LHCN-M2 (cell line): Measurements from ENCODE around the gene NEUROD4. TPM values are rescaled to one million over a fixed set of nuclear protein-coding genes. Genes with fewer than 3 reads are reported as not detected.
"Not testable (repeated sequence)": the region's sequence is repeated elsewhere in the genome, so short reads cannot be mapped to it uniquely, and the experiment has no call there.

Experiments
- DNase-seq: peaks from one replicate; pipeline ENCODE4 v3.0.0-alpha.2; 2012; ENCODE audit warnings: low read depth
- polyA plus RNA-seq: library from polyadenylated mRNA; unstranded; fragments of >200 nt; gene quantifications from one replicate; pipeline ENCODE4 v1.2.1, GENCODE V29; 2012; ENCODE audit warnings: missing spikeins
- total RNA-seq: library from RNA; depleted of rRNA; stranded (reverse); fragments of >200 nt; gene quantifications from 2 replicates; pipeline ENCODE4 v1.2.3, GENCODE V29; 2014; rRNA removed

NEUROD4 gene, protein sequence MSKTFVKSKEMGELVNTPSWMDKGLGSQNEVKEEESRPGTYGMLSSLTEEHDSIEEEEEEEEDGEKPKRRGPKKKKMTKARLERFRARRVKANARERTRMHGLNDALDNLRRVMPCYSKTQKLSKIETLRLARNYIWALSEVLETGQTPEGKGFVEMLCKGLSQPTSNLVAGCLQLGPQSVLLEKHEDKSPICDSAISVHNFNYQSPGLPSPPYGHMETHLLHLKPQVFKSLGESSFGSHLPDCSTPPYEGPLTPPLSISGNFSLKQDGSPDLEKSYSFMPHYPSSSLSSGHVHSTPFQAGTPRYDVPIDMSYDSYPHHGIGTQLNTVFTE
- not detected in 2 replicates for total RNA-seq
- polyA plus RNA-seq = not detected

DNA sequence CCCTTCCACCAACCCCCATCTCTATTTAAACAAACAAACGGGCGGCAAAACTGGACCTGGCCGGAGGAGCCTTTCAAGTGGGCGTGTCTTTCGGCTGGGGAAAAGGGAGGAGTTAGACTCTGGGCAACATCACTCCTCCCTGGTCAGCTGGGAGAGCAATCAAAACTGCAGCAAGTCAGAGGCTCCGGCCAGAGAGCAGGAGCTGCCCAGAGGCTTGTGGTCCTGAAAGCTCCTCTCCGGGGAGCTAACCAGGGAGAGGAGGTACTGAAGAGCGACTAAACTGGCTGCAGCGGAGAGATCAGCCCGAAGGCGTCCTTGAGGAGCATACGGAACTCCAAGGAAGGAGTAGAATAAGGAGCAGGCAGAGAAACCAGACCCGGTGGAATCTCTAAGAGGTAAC lies at the start of gene NEUROD4:
TSS of gene NEUROD4 (plus strand) at position 191 of the 400 bp plus-strand sequence. CDS start 6,466 bp downstream, outside the sequence.
- DNase-seq = peak; percentile 62

DNA sequence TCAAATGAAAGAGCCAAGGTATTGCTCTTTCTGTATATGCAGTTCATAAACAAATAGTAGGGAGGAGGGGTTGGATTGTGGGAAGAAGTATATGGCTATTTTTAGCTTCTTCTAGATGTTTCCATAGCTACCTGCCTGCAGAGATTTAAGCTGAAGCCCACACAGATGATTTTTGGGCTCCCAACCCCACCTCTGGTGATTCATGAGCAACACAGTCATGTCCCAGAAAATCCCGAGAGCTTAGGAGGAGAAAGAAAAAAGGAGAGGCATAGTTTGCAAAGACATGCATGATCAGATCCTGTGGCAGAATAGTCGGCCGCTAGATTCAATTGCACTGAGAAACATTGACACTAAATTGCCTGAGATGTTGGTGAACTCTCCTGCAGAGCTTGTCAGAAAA lies 49.0 kb upstream of the NEUROD4 start:
- DNase-seq = no peak

DNA sequence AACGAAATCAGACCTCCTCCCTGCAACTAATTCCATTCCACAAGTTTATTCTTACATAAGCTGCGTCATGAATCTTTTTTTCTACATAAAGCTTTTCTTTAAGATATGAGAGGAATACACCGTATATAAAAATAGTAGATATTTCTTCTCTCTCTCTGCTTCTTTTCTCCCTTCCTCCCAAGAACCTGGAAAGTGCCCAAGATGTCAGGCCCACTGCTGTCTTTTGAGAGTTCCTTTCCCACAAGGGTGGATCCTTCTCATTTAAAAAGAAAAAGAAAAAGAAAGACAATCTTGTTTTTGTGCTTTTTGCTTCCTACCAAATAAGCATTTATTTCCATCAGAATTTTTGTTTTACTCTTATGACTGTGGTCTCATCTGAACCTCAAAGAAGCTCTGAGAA lies 46.2 kb upstream of the NEUROD4 start:
- DNase-seq = no peak

DNA sequence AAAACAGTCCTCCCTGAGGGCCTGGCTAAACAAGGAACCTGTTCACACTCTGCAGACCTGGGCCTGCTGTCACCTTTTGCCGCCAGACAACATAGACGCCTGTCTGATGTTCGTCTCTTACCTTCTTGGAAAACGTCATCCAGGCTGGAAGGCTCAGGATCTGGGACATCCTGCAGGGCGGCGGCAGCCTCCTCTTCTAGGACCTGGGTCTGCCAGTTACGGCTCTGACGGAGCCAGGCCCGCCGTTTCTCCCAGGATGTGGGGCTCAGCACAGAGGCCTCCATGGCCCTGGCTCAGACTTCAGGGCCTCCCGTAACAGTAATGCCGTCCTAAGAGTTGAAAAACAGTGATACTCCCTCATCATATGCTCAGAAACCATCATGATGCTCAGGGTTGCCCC lies 45.5 kb upstream of the NEUROD4 start:
- DNase-seq = no peak

DNA sequence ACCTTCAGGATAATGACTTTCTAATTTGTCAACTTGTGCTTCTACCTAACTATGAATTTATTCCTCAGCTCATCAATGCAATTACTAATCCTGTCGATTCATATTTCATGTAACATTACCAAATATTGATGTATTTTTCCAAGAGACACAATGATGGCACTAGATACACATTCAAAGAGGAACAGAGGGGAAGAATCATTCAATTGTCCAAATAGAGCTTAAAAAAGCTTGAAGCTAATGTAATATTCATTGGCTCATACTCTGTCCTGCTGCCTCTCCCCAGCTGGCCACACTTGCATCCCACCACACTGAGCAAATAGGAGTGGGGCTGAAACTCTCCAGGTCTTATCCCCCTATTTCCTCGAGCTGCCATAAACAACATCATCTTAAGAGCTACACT lies 44.5 kb upstream of the NEUROD4 start:
- DNase-seq = no peak

DNA sequence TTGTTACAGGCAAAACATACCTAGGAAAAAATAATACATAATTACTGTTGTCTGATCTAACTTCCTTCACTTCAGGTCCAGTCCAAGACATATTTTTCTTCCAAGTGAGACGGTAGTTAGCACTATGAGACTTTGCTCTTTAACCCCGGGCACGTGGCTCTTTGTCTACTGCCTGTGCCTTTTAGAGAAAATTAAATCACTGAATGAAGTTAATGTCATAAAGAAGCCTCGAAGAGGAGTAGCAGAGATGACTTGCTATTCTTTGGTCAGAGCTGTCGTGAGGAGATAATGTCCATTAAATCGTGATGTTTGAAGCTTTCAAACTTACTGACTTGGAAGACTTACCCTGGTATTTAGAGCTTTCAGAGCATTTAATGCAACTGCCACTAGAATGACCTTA lies 43.9 kb upstream of the NEUROD4 start:
- DNase-seq = no peak

DNA sequence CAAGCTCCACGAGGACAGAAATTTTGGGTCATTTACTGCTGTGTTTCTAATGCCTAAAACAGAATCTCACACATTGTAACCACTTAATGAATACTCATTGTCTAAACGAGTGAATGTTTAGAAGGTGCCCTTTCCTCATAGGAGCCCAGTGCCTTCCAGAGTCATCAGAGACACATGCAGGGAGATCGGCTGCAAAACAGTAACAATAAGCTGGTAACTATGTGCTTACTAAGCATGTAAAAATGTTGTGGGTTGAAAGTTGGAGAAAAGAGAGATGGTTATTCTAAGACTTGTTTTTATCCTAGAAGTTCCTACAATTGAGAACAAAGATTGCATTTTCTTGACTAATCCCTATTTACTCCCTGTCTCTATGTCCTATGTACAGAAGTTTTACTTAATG lies 42.6 kb upstream of the NEUROD4 start:
- DNase-seq = peak; percentile 83

DNA sequence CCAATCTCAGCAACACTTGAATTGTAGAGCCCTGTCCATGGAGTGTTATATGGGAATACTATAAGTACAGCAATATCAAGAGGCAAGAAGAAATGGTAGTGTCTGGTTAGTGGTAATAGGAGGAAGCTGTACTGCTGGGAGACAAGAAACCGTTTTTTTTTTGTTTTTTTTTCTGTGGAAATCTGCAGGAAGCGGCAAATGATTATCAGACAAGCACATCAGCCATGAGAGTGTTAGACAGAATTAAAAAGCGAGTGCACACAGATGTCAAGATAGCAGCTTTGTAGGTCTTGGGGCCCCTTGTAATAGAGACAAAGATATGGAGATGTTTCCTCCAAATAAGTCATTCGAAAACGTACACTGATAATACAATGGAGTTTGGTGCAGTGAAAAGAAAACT lies 41.9 kb upstream of the NEUROD4 start:
- no peak for DNase-seq

DNA sequence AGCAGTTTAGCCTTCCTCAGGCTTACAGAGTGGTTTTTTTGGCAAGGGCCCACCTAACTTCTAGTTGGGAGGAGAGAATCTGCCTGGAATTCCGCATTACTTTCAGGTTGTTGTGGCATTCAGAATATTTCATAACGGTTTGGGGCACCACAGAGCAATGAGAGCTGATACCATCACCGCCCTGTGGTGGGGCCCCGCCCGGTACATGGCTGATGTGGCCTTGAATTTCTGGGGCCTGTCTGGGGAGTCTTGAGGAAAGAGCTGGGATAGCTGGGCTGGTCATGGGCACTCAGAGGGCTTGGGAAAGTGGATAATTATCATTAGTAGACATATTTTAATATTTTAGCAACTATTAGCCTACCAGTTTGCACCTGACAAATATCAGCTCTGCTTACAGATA lies 39.4 kb upstream of the NEUROD4 start:
- DNase-seq = no peak

DNA sequence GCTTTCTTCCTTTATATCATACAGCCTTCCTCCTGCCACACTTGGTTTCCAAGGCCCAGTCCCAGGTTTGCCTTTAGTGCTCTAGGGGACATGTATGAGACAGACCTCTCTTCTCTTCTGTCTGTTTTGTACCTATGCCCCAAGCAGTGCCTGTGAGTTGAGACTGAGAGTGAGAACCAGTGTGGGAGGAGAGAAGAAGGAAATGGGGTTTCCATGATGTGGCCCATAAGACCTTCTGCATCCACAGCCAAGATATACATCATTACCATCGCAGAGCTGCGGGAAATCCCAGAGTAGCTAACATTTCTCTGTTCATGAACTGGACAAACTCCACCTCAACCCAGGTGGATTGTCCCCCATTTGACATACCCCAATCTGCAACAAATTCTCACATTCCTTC lies 38.0 kb upstream of the NEUROD4 start:
- no peak for DNase-seq

DNA sequence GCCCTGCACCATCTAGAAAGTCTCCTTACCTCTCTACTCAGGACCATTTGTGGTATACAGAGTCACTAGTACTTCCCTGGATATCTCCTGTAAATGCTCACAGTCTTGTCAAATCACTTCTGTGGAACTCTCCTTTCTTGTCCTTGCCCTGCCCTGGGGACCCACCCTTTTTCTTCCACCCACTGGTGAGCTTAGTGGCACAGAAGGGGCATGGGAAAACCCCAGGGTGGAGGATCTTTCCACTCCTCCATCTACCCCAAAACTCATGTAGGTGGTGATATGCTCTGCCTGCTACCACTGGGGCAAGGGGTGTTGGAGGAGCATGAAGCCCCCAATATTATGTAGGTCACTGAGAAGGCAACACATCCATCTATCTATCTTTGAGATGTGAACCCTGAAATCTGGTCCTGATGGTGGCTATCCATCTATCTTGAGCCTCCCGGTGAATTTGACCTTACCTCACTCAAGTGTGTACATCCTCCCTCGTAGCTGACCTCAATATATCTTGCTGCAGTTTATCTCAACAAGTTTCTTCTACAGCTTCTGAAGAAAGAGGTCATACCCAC lies 36.2 kb upstream of the NEUROD4 start:
- DNase-seq = no peak

DNA sequence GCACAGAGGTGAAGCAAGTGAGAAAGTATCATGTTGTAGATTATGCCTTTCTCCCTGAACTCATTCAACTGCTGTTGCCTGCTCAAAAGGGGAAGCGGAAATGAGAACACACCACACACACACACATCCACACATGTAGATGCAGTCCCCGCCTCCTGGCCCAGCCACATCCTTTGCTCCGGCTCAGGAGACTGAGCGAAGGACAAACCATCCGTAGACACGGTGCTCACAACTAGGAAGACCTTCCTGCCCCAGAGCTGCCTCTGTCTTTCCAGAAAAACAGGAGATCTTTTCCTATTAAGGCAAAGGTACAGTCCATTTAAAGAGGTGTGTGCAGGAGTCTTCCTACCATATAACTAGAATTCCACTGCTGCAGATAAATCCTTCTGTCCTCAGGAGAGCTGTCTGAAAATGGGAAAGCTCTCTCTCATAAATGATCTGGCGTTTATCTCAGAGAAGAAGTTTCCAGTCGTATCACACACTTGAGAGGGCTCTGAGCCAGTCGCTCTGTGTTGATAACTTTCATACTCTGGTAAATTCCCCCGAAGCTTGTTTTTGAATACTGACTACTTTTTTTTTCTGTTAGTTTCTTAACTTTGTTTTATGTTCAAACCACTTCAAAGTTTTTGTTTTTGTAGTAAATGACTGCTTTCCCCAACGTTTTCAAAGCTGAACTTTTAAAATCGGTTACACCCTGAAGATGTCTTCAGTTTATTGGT lies 35.0 kb upstream of the NEUROD4 start, which contains the start of gene TESPA1:
TSS of gene TESPA1 (minus strand) at position 105 of the 719 bp plus-strand sequence. CDS start 10,200 bp downstream, outside the sequence.
- DNase-seq = no peak

DNA sequence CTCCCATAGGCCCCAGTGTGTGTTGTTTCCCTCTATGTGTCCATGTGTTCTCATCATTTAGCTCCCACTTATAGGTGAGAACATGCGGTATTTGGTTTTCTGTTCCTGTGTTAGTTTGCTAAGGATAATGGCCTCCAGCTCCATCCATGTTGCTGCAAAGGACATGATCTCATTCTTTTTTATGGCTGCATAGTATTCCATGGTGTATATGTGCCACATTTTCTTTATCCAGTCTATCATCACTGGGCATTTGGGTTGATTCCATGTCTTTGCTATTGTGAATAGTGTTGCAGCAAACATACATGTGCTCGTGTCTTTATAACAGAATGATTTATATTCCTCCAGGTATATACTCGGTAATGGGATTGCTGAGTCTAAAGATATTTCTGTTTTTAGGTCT lies 33.0 kb upstream of the NEUROD4 start:
- DNase-seq = not testable (repeated sequence)

DNA sequence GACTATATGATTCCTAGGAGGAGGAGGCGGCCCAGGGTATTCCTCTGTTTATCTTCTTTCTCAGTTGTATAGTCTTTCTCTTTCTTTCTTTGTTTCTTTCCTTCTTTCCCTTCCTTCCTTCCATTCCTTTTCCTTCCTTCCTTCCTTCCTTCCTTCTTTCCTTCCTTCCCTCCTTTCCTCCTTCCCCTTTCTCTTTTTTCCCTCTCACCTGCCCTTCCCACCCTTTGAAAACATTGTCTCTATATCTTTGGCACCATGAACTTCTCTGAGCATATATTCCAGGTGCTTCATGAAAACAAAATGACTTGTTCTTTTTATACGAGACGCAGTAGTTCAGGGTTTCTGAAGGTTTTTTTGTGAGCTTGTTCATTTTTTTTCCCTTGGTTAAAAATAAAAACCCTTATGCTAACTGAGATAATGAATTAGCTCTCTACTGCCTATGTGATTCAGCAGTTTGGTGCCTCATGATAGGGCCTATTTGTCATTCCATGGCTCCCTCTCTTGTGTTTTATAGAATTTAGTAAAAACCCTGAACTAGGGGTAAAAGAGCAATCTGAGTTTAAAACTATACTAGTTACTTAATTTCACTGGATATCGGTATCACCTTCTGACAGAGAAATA lies 32.1 kb upstream of the NEUROD4 start:
- no peak for DNase-seq

DNA sequence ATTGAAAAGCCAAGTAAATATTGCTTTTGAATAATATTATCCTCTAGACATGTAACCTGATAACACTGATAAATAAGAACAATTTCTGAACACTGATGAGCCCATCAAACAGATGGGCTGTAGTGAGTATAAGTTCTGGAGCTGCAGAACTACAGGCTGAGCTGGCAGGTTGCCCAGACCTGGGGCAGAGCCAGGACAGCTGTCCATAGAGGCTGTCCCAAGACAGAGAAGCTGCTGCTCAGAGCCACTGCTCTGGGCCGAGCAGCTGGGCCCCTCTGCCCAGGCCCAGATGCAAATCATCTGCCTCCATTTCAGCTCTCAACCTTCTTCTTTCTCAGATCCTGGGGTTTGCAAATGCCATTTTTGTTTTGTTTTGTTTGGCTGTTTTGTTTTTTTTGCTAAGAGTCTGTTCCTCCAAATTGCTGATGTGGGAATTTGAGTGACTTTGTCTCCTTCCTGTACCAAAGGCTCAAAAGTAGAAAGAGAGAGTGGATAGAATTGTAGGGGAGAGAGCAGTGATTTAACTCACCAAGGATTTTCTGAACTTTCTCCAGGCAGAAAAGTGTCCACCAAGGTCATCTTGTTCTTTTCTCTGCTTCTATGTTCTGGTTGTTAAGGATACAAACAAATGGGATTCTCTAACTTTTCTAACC lies 31.2 kb upstream of the NEUROD4 start:
- peak; percentile 72 for DNase-seq

DNA sequence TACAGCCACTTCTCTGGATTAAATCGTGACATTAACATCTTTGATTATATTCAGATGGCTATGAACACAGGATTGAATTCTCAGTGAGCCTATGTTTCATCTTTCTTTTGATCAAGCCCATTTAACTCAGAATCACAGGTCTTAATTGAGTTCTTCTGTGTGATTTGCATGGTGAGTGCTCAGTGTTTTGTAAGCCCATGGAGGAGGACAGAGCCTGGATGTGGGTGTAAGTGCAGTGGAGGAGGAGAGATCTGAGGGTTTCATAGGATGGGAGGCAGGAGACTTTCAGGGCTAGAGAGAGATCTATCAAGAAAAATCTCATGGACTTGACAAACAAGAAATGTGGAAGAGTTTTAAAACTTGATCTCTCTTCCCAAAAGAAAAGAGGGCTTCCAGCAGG lies 29.9 kb upstream of the NEUROD4 start:
- DNase-seq = no peak

DNA sequence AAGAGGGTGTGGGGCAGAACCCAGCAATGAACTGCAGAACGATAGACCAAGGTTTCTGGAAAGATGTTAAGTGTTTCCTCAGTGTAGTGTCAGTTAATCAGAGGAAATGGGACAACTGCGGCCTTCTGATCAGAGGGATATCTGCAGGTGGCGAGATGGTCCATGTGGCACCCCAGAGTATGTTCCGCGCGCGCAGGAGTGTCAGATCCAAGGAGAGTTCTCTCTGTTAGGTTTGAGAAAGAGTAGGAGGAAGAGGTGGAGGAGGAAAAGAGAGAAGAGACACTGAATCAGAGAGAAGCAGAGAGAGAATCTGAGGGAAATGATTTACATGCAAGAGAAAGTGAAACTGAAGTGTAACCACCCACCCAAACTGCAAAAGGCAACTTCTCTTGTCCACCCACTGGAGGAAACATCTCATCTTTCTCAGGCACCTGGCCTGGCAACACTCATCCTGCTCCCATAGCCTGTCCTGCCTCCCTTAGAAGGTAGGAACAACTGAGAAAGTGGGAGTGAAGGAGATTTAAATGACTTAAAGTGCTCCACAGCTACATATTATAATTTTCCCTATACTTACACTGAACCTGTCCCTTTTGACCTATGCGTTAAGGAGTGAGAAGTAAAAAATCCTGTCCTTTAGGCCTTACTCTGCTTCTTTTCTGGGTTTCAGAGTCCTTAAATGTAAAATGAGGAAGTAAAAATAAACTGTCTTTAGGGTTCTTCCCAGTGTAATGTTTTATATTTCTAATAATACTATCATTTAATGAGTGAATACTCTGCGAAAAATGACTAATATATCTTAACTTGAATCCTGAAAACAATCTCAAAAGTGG lies 28.4 kb upstream of the NEUROD4 start:
- DNase-seq = no peak

DNA sequence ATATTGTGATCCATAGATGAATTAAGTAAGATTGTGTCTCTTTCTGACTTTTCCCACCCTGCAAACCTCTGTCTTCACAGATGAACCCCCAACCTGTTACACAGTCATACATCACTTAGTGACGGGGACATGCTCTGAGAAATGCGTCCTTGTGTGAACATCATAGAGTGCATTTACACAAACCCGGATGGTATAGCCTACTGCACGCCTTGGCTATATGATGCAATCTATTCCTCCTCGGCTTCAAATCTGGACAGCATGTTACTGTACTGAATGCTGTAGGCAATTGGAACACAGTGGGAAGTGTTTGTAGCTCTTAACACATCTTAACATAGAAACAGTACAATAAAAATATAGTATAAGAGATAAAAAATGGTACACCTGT lies 27.8 kb upstream of the NEUROD4 start:
- no peak for DNase-seq

DNA sequence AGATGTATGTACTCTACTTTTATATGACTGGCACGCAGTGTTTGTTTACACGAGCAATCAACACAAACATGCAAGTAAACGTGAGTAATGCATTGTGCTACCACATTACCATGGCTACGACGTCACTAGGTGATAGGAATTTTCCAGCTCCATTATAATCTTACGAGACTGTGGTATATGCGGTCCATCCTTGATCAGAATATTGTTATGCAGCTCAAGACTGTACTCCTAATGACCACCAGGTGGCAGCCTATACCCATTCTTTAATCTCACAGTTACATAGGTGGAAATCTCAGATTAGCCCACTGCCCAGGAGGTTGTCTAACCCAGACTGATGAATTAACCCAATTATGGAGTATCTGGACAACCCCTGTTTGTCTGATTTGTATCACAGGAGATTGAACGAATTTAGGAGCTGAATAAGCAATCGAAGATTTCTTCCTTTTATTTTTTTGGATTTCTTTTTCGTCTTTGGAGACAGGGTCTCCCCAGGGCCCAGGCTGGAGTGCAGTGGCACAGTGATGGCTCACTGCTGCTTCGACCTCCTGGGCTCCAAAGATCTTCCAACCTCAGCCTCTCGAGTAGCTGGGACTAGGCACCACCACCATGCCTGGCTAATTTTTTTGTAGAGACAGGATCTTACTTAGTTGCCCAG lies 26.5 kb upstream of the NEUROD4 start:
- DNase-seq = peak; percentile 54

DNA sequence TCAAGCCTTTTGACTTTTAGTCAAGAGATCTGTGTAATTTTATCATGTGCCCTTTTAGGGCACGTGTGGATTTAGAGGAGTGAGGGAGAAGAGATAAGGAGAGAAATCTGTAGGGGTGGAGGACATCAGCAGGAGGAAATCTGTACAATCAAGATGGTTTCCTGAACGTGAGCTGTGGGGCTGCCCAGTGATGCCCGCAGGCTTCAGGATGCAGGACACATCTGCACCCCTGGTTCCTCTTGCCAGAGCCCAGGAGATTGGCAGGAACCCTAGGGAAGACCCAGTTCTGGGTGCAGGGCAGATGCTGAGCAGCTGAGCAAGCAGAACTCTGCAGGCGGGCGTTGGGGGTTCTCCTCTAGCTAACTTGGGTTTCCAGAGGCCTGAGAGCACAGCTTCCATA lies 23.6 kb upstream of the NEUROD4 start:
- DNase-seq = no peak
